HL-60/S4 treated with retinoic acid at 250 ng/mL for 4 days and 3 days (cell line): ENCODE data around the gene POMT1.
"Not testable (repeated sequence)": the region's sequence is repeated elsewhere in the genome, so short reads cannot be mapped to it uniquely, and the experiment has no call there.

Experiments
- in situ Hi-C: fragments of 300-500 bp; cut with MboI; formaldehyde crosslinking; loops from 2 replicates; pipeline ENCODE4 v1.7.0; 2022; ENCODE audit warnings: low sequenced_read_pairs

Gene POMT1

GRCh38 chr9:131492070-131492469, 10.6 kb upstream of the POMT1 start:
- in situ Hi-C loops = no loop called here

DNA sequence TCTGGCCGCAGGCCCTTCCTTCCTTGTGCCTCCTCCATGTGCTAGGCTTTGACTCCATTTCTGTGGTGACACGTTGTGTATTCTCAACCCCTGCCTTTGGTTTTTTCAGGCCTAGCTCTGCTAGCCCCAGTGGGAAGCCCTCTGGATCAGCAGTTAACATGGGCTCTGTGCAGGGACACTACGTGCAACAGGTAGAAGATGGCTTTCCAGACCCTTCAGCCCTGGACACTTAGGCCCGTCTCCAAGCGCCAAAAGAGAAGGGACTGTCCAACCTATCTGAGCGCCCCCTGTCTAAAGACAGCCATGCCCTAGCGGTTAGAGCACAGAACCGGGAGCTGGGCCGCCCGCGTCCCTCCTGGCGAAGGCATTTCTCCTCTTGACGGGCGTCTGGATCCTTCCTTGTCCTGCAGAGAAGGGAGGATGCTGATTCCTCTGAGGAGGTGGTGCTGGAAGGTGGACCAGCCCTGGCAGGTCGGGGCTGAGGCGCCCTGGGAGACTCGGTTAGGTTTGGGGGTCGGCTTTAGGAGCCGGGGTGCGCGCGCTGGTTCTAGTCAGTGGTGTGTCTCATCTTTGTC, 8.3 kb upstream of the POMT1 start:
- in situ Hi-C loops = no loop called here

DNA sequence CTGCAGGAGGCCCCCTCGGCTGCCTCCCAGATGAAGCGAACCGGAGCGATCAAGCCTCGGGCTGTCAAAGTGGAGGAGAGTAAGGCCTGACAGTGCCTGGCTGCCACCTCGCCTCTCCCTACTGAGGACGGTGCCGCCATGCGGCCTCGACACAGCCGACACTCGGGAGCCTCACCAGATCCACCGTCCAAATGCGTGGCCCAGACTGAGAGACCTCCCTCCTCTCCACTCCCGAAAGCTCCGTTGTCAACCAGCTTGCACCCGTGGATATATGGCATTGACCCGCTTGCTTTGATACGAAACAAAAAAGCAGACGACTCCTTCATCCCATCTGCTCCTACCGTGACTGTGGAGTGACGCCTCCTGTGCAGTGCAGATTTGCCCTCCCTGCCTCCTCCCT, 6.9 kb upstream of the POMT1 start:
- in situ Hi-C loops = no loop called here

DNA sequence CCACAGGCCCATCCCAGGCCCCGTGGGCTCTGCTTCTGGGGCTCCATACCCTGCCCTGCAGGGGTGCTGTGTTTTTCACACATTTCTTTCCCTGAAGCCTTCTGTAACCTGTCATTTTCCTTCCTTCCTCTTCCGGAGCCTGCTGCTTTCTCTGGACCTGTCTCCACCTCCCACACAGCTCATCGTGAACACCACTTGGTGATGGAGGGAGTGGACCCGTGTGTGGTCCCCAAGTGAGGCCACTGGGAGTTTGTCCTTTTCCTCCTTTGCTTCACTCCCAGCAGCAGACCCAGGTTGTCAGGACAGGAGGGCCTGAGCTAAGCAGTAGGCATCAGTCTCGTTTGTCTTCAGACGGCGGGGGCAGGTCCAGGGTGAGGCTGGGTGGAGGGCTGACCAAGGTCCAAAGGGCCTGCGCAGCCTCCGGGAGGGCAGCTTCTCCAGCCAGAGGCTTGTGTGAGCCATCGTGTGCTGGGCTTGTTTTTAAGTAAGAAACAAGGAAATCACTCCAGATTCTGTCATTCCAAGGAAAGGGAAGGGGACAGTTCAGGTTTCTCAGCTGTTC, 5.8 kb upstream of the POMT1 start:
- in situ Hi-C loops = no loop called here

- in situ Hi-C loops = no loop called here
These were observed 3.4 kb upstream of the POMT1 start for GRCh38 chr9:131499254-131499767.

DNA sequence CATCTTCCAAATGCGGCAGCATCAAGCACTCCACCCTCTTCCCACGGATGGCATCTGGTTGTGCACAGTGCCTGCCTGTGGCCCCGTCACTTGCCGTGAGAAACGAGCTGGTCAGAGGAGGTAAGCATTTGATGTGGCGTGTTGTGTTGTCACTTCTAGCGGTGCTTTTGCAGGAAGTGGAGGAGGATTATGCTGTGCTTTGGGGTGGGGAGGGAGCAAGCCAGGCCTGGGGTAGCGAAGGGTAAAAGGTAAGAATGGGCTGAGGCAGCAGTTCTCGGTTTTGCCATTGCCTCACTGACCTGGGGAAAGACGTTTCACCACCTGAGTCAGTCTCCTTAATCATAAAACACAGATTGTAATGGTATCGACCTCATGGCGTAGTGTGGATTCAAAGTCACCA, 2.3 kb upstream of the POMT1 start:
- in situ Hi-C loops = no loop called here

- in situ Hi-C loops = no loop called here
These were observed 1.7 kb upstream of the POMT1 start for GRCh38 chr9:131500939-131501541.

GRCh38 chr9:131503626-131504465, 1.1 kb downstream of the POMT1 start:
- in situ Hi-C loops = no loop called here

GRCh38 chr9:131505012-131505411, 2.3 kb downstream of the POMT1 start:
- in situ Hi-C loops = no loop called here

GRCh38 chr9:131511416-131511815, 8.7 kb downstream of the POMT1 start:
- in situ Hi-C loops = no loop called here

- in situ Hi-C loops = no loop called here
These were observed 9.2 kb downstream of the POMT1 start for GRCh38 chr9:131511880-131512279.

- in situ Hi-C loops = no loop called here
These were observed 10.5 kb downstream of the POMT1 start for GRCh38 chr9:131513177-131513576.

- in situ Hi-C loops = not testable (repeated sequence)
These were observed 12.9 kb downstream of the POMT1 start for GRCh38 chr9:131515559-131516031.

GRCh38 chr9:131516100-131516499, 13.4 kb downstream of the POMT1 start:
- in situ Hi-C loops = no loop called here

GRCh38 chr9:131516930-131517329, 14.2 kb downstream of the POMT1 start:
- in situ Hi-C loops = no loop called here

- in situ Hi-C loops = no loop called here
These were observed 15.1 kb downstream of the POMT1 start for GRCh38 chr9:131517761-131518190.

DNA sequence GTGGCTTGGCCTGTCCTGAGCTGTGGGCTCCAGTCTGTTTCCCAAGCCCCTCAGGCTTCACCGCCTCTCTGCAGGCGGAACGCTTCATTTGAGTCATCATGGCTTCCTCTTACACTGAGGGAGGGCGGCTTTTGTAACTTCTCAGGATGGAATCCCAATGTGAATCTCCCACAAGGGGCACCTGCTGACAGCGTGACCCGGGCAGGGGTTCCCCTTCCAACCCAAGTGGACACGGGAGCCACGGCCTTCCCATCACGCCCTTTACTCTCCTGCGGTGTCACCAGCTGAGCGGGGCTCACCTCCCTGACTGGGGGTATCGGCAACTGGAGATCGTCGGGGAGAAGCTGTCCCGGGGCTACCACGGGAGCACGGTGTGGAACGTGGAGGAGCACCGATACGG, 15.8 kb downstream of the POMT1 start:
- in situ Hi-C loops = no loop called here

GRCh38 chr9:131520503-131520902, 17.8 kb downstream of the POMT1 start:
- in situ Hi-C loops = no loop called here

DNA sequence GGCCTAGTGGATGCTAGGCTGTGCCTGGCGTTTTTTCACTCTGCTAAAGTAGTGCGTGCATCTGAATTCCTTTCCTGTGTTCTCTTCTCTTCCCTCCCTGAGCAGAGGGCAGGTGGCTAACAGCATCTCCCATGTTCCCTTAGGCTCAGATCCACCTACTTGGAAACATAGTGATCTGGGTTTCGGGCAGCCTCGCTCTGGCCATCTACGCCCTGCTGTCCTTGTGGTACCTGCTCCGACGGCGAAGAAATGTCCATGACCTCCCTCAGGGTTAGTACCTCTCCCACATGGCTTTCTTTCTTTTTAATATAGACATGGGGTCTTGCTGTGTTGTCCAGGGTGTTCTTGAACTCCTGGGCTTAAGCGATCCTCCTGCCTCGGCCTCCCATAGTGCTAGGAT, 18.5 kb downstream of the POMT1 start:
- in situ Hi-C loops = no loop called here

GRCh38 chr9:131521822-131522221, 19.1 kb downstream of the POMT1 start:
- in situ Hi-C loops = no loop called here

DNA sequence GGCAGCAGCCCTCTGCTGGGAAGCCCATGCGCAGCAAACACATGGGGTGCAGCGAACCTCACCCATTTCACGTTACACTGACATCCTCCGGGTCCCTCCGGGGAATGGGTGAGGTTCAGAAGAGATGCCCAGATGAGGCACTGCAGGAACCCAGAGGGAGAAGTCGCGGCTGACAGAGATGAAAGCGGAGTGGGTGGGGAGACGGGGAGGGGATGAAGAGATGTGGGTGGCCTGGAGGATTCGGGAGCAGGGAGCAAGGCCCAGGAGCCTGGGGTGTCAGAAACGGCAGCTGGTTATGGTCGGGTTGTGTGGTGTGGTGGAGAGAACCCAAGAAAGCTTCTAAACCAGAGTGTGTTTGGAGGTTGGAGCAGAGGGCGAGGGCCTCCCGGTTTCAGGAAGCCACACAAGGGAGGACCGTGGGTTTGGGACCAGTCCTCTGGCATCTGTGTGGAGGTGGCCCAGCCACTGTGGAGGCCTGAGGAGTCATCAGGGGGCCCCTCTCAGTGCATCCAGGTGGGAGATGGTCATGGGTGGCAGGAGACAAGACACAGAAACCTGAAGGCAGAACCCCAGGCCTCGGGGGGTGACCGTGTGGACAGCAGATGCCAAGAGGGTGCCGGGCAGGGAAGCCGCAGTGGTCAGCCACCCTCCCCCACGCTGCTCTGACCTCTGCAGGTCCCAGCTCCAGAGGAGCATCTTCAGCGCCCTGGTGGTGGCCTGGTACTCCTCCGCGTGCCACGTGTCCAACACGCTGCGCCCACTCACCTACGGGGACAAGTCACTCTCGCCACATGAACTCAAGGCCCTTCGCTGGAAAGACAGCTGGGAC, 19.8 kb downstream of the POMT1 start:
- in situ Hi-C loops = no loop called here
